Lower leg skin (tissue), 3 donors: ENCODE data around the gene PTPRN2.

Experiments
- POLR2A ChIP-seq, 2 donors: fragments of 450-650 bp; IDR thresholded peaks; one replicate each; pipeline ENCODE4 v1.6.1; 2016 to 2017; ENCODE audit warnings: antibody characterized with exemption in 2 of 2, mild to moderate bottlenecking in 1 of 2, moderate library complexity in 1 of 2
- TF ChIP-seq, protein P1 (sequence below), 3 donors: fragments of 450-650 bp; IDR thresholded peaks; one replicate each; pipeline ENCODE4 v1.5.1; 2016; ENCODE audit warnings: antibody characterized with exemption in 3 of 3, mild to moderate bottlenecking in 3 of 3, moderate library complexity in 2 of 3

- TF ChIP-seq, protein P1, sequence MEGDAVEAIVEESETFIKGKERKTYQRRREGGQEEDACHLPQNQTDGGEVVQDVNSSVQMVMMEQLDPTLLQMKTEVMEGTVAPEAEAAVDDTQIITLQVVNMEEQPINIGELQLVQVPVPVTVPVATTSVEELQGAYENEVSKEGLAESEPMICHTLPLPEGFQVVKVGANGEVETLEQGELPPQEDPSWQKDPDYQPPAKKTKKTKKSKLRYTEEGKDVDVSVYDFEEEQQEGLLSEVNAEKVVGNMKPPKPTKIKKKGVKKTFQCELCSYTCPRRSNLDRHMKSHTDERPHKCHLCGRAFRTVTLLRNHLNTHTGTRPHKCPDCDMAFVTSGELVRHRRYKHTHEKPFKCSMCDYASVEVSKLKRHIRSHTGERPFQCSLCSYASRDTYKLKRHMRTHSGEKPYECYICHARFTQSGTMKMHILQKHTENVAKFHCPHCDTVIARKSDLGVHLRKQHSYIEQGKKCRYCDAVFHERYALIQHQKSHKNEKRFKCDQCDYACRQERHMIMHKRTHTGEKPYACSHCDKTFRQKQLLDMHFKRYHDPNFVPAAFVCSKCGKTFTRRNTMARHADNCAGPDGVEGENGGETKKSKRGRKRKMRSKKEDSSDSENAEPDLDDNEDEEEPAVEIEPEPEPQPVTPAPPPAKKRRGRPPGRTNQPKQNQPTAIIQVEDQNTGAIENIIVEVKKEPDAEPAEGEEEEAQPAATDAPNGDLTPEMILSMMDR (IDR thresholded peaks at IDR 0.05) = no peak
- TF ChIP-seq POLR2A (IDR thresholded peaks at IDR 0.05) = no peak
These were observed 61.1 kb downstream of the PTPRN2 start for GRCh38 chr7:158526531-158526930.
